ENCODE data around the gene ROMO1.
"Not testable (repeated sequence)": the region's sequence is repeated elsewhere in the genome, so short reads cannot be mapped to it uniquely, and the experiment has no call there.

Gene ROMO1

GRCh38 chr20:35680452-35681183 lies 18.6 kb upstream of the ROMO1 start:
- DNase-seq (ENCODE audit: low read depth in 2 of 2): no peak

- no peak for DNase-seq (ENCODE audit: low read depth in 2 of 2)
These were observed 17.2 kb upstream of the ROMO1 start for GRCh38 chr20:35681960-35682359.

GRCh38 chr20:35685368-35685767 lies 13.8 kb upstream of the ROMO1 start:
- not testable (repeated sequence) for DNase-seq (ENCODE audit: low read depth in 2 of 2)

GRCh38 chr20:35686872-35687271 lies 12.3 kb upstream of the ROMO1 start:
- DNase-seq (ENCODE audit: low read depth in 2 of 2): not testable (repeated sequence)

- DNase-seq (ENCODE audit: low read depth in 2 of 2): no peak
These were observed 8.9 kb upstream of the ROMO1 start for GRCh38 chr20:35690265-35690664.

- no peak for DNase-seq (ENCODE audit: low read depth in 2 of 2)
These were observed 3.9 kb upstream of the ROMO1 start for GRCh38 chr20:35695245-35695749.

- no peak for DNase-seq (ENCODE audit: low read depth in 2 of 2)
These were observed 3.2 kb upstream of the ROMO1 start for GRCh38 chr20:35695978-35696377.

- DNase-seq (ENCODE audit: low read depth in 2 of 2): no peak
These were observed 1.4 kb upstream of the ROMO1 start for GRCh38 chr20:35697696-35698297.

GRCh38 chr20:35698298-35699126 lies 693 bp upstream of the ROMO1 start:
- no peak for DNase-seq (ENCODE audit: low read depth in 2 of 2)

- DNase-seq (ENCODE audit: low read depth in 2 of 2): no peak
These were observed 886 bp downstream of the ROMO1 start for GRCh38 chr20:35699957-35700624.

GRCh38 chr20:35700625-35701148 lies 1.5 kb downstream of the ROMO1 start:
- no peak for DNase-seq (ENCODE audit: low read depth in 2 of 2)

- no peak for DNase-seq (ENCODE audit: low read depth in 2 of 2)
These were observed 3.0 kb downstream of the ROMO1 start for GRCh38 chr20:35702051-35702823.

- no peak for DNase-seq (ENCODE audit: low read depth in 2 of 2)
These were observed 3.9 kb downstream of the ROMO1 start for GRCh38 chr20:35702824-35703695.

GRCh38 chr20:35704514-35705261 lies 5.5 kb downstream of the ROMO1 start:
- no peak for DNase-seq (ENCODE audit: low read depth in 2 of 2)

GRCh38 chr20:35705894-35706293 lies 6.7 kb downstream of the ROMO1 start:
- DNase-seq (ENCODE audit: low read depth in 2 of 2): not testable (repeated sequence)

- DNase-seq (ENCODE audit: low read depth in 2 of 2): not testable (repeated sequence)
These were observed 7.7 kb downstream of the ROMO1 start for GRCh38 chr20:35706591-35707529.

- no peak for DNase-seq (ENCODE audit: low read depth in 2 of 2)
These were observed 9.3 kb downstream of the ROMO1 start for GRCh38 chr20:35708502-35708901.

- no peak for DNase-seq (ENCODE audit: low read depth in 2 of 2)
These were observed 10.1 kb downstream of the ROMO1 start for GRCh38 chr20:35709259-35709658.
